ENCODE measurements around the gene SHPK.
A peak's percentile ranks its signal among the peaks of the same experiment; 100 is the strongest.

Gene SHPK

GRCh38 chr17:3603119-3603869 lies 32.8 kb downstream of the SHPK start:
- no peaks in the 10 kb centered on the region for H3K27me3 Mint-ChIP-seq (ENCODE audit: low read depth)
- H3K27ac Mint-ChIP-seq = no peak overlapping the region
- TF ChIP-seq CTCF (IDR thresholded peaks at IDR 0.05; ENCODE audit: unreplicated experiment in 3 of 3) = no peak
- no peaks in the 10 kb centered on the region for H3K4me1 Mint-ChIP-seq
- no peaks in the 10 kb centered on the region for H3K9me3 Mint-ChIP-seq
- no peak overlapping the region for H3K4me3 Mint-ChIP-seq
- H3K36me3 Mint-ChIP-seq (ENCODE audit: low read depth) = peaks cover 32% of the 10 kb centered on the region

GRCh38 chr17:3602499-3602898 lies 33.6 kb downstream of the SHPK start:
- H3K27me3 Mint-ChIP-seq (ENCODE audit: low read depth) = no peaks in the 10 kb centered on the region
- no peaks in the 10 kb centered on the region for H3K9me3 Mint-ChIP-seq
- no peak overlapping the region for H3K27ac Mint-ChIP-seq
- no peak overlapping the region for H3K4me3 Mint-ChIP-seq
- TF ChIP-seq CTCF (IDR thresholded peaks at IDR 0.05; ENCODE audit: unreplicated experiment in 3 of 3) = peak; percentile 11 to 24 (median 23)
- H3K4me1 Mint-ChIP-seq = no peaks in the 10 kb centered on the region
- H3K36me3 Mint-ChIP-seq (ENCODE audit: low read depth) = peaks cover 29% of the 10 kb centered on the region

- Mint-ChIP-seq H3K36me3 (ENCODE audit: low read depth) (peaks cover 28% of the 10 kb centered on the region), H3K9me3 (no peaks in the 10 kb centered on the region), H3K27ac (no peak overlapping the region), H3K27me3 (ENCODE audit: low read depth) (no peaks in the 10 kb centered on the region), H3K4me3 (no peak overlapping the region), H3K4me1 (no peaks in the 10 kb centered on the region)
- TF ChIP-seq CTCF (IDR thresholded peaks at IDR 0.05; ENCODE audit: unreplicated experiment in 3 of 3) = no peak
These were observed 35.4 kb downstream of the SHPK start for GRCh38 chr17:3600529-3601205.

- H3K4me3 Mint-ChIP-seq = no peak overlapping the region
- peaks cover 16% of the 10 kb centered on the region for H3K36me3 Mint-ChIP-seq (ENCODE audit: low read depth)
- no peaks in the 10 kb centered on the region for H3K27me3 Mint-ChIP-seq (ENCODE audit: low read depth)
- no peak overlapping the region for H3K27ac Mint-ChIP-seq
- no peak for TF ChIP-seq CTCF (IDR thresholded peaks at IDR 0.05; ENCODE audit: unreplicated experiment in 3 of 3)
- H3K4me1 Mint-ChIP-seq = peaks cover 5% of the 10 kb centered on the region
- no peaks in the 10 kb centered on the region for H3K9me3 Mint-ChIP-seq
These were observed 38.0 kb downstream of the SHPK start for GRCh38 chr17:3598078-3598477.

- no peak for TF ChIP-seq CTCF (IDR thresholded peaks at IDR 0.05; ENCODE audit: unreplicated experiment in 3 of 3)
- H3K4me3 Mint-ChIP-seq = no peak overlapping the region
- no peaks in the 10 kb centered on the region for H3K27me3 Mint-ChIP-seq (ENCODE audit: low read depth)
- H3K4me1 Mint-ChIP-seq = peaks cover 5% of the 10 kb centered on the region
- no peak overlapping the region for H3K27ac Mint-ChIP-seq
- H3K9me3 Mint-ChIP-seq = no peaks in the 10 kb centered on the region
- peaks cover 10% of the 10 kb centered on the region for H3K36me3 Mint-ChIP-seq (ENCODE audit: low read depth)
These were observed 39.1 kb downstream of the SHPK start for GRCh38 chr17:3596804-3597464.

Data from nephron (organoid).